B cell (primary cell): ENCODE data around the gene PLA2G1B. TPM values are rescaled to one million over a fixed set of nuclear protein-coding genes. Genes with fewer than 3 reads are reported as not detected.
"Not testable (repeated sequence)": the region's sequence is repeated elsewhere in the genome, so short reads cannot be mapped to it uniquely, and the experiment has no call there.

Source experiments
- ATAC-seq: fragments of 200-7000 bp; cut with Tn5 transposase; one replicate; pipeline ENCODE4 v1.10.0; 2021; ENCODE audit warnings: low read depth, mild to moderate bottlenecking, moderate number of reproducible peaks, moderate library complexity
- CTCF ChIA-PET: fragments of 350-600 bp; sonication (Branson Sonifier 250); formaldehyde crosslinking; loops from one replicate; lab custom pipeline; 2021; ENCODE audit warnings: antibody characterized with exemption, inconsistent platforms; lab: Charles Lee
- POLR2A ChIA-PET: fragments of 350-600 bp; sonication (Branson Sonifier 250); formaldehyde crosslinking; loops from one replicate; lab custom pipeline; 2021; ENCODE audit warnings: antibody characterized with exemption; lab: Charles Lee
- DNase-seq: peaks from one replicate; pipeline ENCODE4 v3.0.0; 2013
- H2AFZ ChIP-seq: 2 replicates; pipeline ENCODE4 v1.6.1; 2012; ENCODE audit warnings: mild to moderate bottlenecking, low read depth, low read length; ENCODE audit not compliant: insufficient read depth, poor library complexity, severe bottlenecking
- H3K27ac ChIP-seq, 2 donors: 1 replicate in 1 of 2; 2 replicates in 1 of 2; pipeline ENCODE4 v1.5.1; 2012 to 2013; ENCODE audit warnings: low read length in 2 of 2, mild to moderate bottlenecking in 2 of 2, moderate library complexity in 1 of 2
- H3K27me3 ChIP-seq, 4 experiments: fragments of 200-600 bp in 1 of 4; sonication (generic) in 1 of 4; replicated peaks in 1 of 4; 1 replicate in 2 of 4; 2 replicates in 2 of 4; pipeline versions ENCODE4 v1.6.1 to v1.7.0; 2013 to 2016; ENCODE audit warnings: low read length in 3 of 4, mild to moderate bottlenecking in 2 of 4, mixed read lengths in 1 of 4, moderate library complexity in 1 of 4; ENCODE audit not compliant: insufficient read depth in 4 of 4, control insufficient read depth in 3 of 4; ENCODE audit errors: control extremely low read depth in 1 of 4
- H3K36me3 ChIP-seq, 2 experiments: replicated peaks in 1 of 2; 1 replicate in 1 of 2; 2 replicates in 1 of 2; pipeline versions ENCODE4 v1.6.1 to v1.7.1; 2013; ENCODE audit warnings: low read length in 1 of 2; ENCODE audit not compliant: insufficient read depth in 2 of 2, control insufficient read depth in 1 of 2; ENCODE audit errors: control extremely low read depth in 1 of 2, extremely low read depth in 1 of 2
- H3K4me1 ChIP-seq, 2 donors: fragments of 200-600 bp in 1 of 2; sonication (generic) in 1 of 2; 1 replicate in 1 of 2; 2 replicates in 1 of 2; pipeline versions ENCODE4 v1.5.1 to v1.6.1; 2013 to 2017; ENCODE audit warnings: low read length in 2 of 2; ENCODE audit not compliant: control insufficient read depth in 2 of 2, insufficient read depth in 2 of 2
- H3K4me2 ChIP-seq: replicated peaks from 2 replicates; pipeline ENCODE3; 2012; ENCODE audit warnings: mild to moderate bottlenecking, low read depth, low read length; ENCODE audit not compliant: poor library complexity, severe bottlenecking
- H3K4me3 ChIP-seq, 5 experiments: fragments of 200-600 bp in 1 of 5; sonication (generic) in 1 of 5; 1 replicate in 3 of 5; 2 replicates in 2 of 5; pipeline versions ENCODE4 v1.5.1 to v1.7.0; 2011 to 2016; ENCODE audit warnings: low read length in 4 of 5, mild to moderate bottlenecking in 4 of 5, low read depth in 2 of 5, control low read depth in 1 of 5, moderate library complexity in 1 of 5; ENCODE audit not compliant: insufficient read depth in 1 of 5; ENCODE audit errors: control extremely low read depth in 1 of 5, extremely low read depth in 1 of 5
- H3K79me2 ChIP-seq: fragments of 200-600 bp; sonication (generic); one replicate; pipeline ENCODE4 v1.6.0; 2016; ENCODE audit warnings: low read length; ENCODE audit not compliant: control insufficient read depth, insufficient read depth
- H3K9ac ChIP-seq: fragments of 200-600 bp; sonication (generic); 2 replicates; pipeline ENCODE4 v1.6.1; 2017; ENCODE audit warnings: mild to moderate bottlenecking, low read length, moderate library complexity
- H3K9me3 ChIP-seq, 3 donors: one replicate each; pipeline versions ENCODE4 v1.6.1 to v1.7.1; 2013; ENCODE audit warnings: low read length in 2 of 3; ENCODE audit not compliant: control insufficient read depth in 2 of 3, insufficient read depth in 1 of 3; ENCODE audit errors: control extremely low read depth in 1 of 3
- H4K20me1 ChIP-seq: 2 replicates; pipeline ENCODE4 v1.6.0; 2012; ENCODE audit warnings: mild to moderate bottlenecking, low read length; ENCODE audit not compliant: insufficient read depth, control insufficient read depth, poor library complexity, severe bottlenecking
- H3K27ac Mint-ChIP-seq: one replicate; pipeline ENCODE4 v1.8.0; 2021; ENCODE audit warnings: mixed read lengths
- H3K27me3 Mint-ChIP-seq: one replicate; pipeline ENCODE4 v1.8.0; 2021; ENCODE audit warnings: mixed read lengths
- H3K4me1 Mint-ChIP-seq: one replicate; pipeline ENCODE4 v1.8.0; 2021; ENCODE audit warnings: mixed read lengths
- H3K4me3 Mint-ChIP-seq: one replicate; pipeline ENCODE4 v1.8.0; 2021; ENCODE audit warnings: mixed read lengths
- H3K9me3 Mint-ChIP-seq: one replicate; pipeline ENCODE4 v1.8.0; 2022; ENCODE audit warnings: mixed read lengths; ENCODE audit not compliant: insufficient read depth
- EZH2 ChIP-seq: IDR thresholded peaks from 2 replicates; pipeline ENCODE4 v1.6.1; 2012; ENCODE audit warnings: borderline replicate concordance, low read depth, mild to moderate bottlenecking, moderate library complexity, low read length; ENCODE audit not compliant: insufficient read depth, poor library complexity, severe bottlenecking
- WGBS: methylation state at CpG from one replicate; pipeline ENCODE4 v1.1.5; 2013; ENCODE audit warnings: missing lambda C conversion rate; ENCODE audit not compliant: insufficient coverage; 5-methylcytosine and 5-hydroxymethylcytosine counted together
- intact Hi-C: fragments of 100-400 bp; cut with micrococcal nuclease; formaldehyde crosslinking; loops from one replicate; pipeline ENCODE4 v1.10.0; 2022
- polyA plus RNA-seq: library from polyadenylated mRNA; depleted of rRNA; stranded (reverse); fragments of >200 nt; gene quantifications from 2 replicates; pipeline ENCODE4 v1.2.3, GENCODE V29; 2012
- total RNA-seq, 2 donors: library from RNA; stranded (reverse); fragments of 120-200 nt in 1 of 2; gene quantifications; 1 replicate in 1 of 2; 2 replicates in 1 of 2; pipeline versions ENCODE4 v1.2.3 to v1.2.4, GENCODE V29; 2013 to 2022
- TF ChIP-seq, protein P1 (sequence below): fragments of 200-600 bp; IDR thresholded peaks from one replicate; pipeline ENCODE4 v1.8.0; 2022; ENCODE audit warnings: antibody characterized with exemption, mild to moderate bottlenecking

The PLA2G1B gene
- total and polyA plus RNA-seq, 2 donors (not counting 1 experiment from before 2014, with no cell fraction given) = not detected

DNA sequence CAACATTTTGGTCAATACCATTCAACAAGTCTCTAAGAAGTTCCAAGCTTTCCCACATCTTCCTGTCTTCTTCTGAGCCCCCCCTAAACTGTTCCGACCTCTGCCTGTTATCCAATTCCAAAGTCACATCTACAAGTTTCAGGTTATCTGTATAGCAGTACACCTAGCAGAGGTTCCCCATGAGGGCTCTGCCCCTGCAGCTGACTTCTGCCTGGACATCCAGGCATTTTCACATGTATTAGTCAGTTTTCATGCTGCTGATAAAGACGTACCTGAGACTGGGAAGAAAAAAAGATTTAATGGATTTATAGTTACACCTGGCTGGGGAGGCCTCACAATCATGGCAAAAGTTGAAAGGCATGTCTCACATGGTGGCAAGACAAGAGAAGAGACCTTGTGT lies 10.2 kb upstream of the PLA2G1B start:
- intact Hi-C loops = no loop called here
- ATAC-seq = no peak
- no peak overlapping the region for H3K4me3 ChIP-seq
- H3K4me1 ChIP-seq = no peaks in the 10 kb centered on the region
- peaks cover 0 to 8% (median 0%) of the 10 kb centered on the region in 4 experiments for H3K27me3 ChIP-seq
- H3K9me3 ChIP-seq = peaks cover 3 to 28% (median 26%) of the 10 kb centered on the region in 3 donors
- no peak overlapping the region for H2AFZ ChIP-seq
- H3K27me3 Mint-ChIP-seq = peaks cover 12% of the 10 kb centered on the region
- peaks cover 16% of the 10 kb centered on the region for H3K9me3 Mint-ChIP-seq
- TF ChIP-seq, protein P1, sequence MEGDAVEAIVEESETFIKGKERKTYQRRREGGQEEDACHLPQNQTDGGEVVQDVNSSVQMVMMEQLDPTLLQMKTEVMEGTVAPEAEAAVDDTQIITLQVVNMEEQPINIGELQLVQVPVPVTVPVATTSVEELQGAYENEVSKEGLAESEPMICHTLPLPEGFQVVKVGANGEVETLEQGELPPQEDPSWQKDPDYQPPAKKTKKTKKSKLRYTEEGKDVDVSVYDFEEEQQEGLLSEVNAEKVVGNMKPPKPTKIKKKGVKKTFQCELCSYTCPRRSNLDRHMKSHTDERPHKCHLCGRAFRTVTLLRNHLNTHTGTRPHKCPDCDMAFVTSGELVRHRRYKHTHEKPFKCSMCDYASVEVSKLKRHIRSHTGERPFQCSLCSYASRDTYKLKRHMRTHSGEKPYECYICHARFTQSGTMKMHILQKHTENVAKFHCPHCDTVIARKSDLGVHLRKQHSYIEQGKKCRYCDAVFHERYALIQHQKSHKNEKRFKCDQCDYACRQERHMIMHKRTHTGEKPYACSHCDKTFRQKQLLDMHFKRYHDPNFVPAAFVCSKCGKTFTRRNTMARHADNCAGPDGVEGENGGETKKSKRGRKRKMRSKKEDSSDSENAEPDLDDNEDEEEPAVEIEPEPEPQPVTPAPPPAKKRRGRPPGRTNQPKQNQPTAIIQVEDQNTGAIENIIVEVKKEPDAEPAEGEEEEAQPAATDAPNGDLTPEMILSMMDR = no peak
- no peak for TF ChIP-seq EZH2
- H3K36me3 ChIP-seq = no peaks in the 10 kb centered on the region
- no peaks in the 10 kb centered on the region for H4K20me1 ChIP-seq
- WGBS = 100% methylated on average over 1 of the region's 2 CpGs
- no peak overlapping the region for H3K9ac ChIP-seq
- peaks cover 2% of the 10 kb centered on the region for H3K4me1 Mint-ChIP-seq
- H3K27ac Mint-ChIP-seq = no peak overlapping the region
- H3K27ac ChIP-seq = no peak overlapping the region
- ChIA-PET POLR2A (no interaction called here), CTCF (no interaction called here)
- no peaks in the 10 kb centered on the region for H3K79me2 ChIP-seq
- H3K4me3 Mint-ChIP-seq = no peak overlapping the region
- no peak for DNase-seq
- no peak overlapping the region for H3K4me2 ChIP-seq

DNA sequence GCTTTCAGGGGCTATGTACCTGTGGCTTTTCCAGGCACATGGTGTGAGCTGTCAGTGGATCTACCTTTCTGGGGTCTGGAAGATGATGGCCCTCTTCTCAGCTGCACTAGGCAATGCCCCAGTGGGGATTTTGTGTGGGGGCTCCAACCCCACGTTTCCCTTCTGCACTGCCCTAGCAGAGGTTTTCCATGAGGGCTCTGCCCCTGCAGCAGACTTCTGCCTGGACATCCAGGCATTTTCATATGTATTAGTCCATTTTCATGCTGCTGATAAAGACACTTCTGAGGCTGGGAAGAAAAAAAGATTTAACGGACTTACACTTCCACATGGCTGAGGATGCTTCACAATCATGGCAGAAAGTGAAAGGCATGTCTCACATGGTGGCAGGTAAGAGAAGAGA lies 8.8 kb upstream of the PLA2G1B start:
- H3K9ac ChIP-seq, H3K4me2 ChIP-seq, POLR2A ChIA-PET, H3K4me1 ChIP-seq, H4K20me1 ChIP-seq, intact Hi-C loops, H2AFZ ChIP-seq, H3K36me3 ChIP-seq, ATAC-seq, H3K4me3 ChIP-seq, H3K27ac ChIP-seq, DNase-seq, H3K79me2 ChIP-seq, H3K27ac Mint-ChIP-seq, H3K4me1 Mint-ChIP-seq, H3K4me3 Mint-ChIP-seq: not testable (repeated sequence)
- CTCF ChIA-PET = interaction anchor here (1.4 kb wide), 1 partner anchor 34 kb away, joined by 4 read pairs; the partner anchor contains the start of gene SIRT4
- peaks cover 16% of the 10 kb centered on the region for H3K9me3 Mint-ChIP-seq
- WGBS = 83% methylated on average over 1 of the region's 2 CpGs
- Histone ChIP-seq H3K27me3 (peaks cover 0 to 18% (median 2%) of the 10 kb centered on the region in 4 experiments), H3K9me3 (peaks cover 3 to 28% (median 26%) of the 10 kb centered on the region in 3 donors)
- peaks cover 19% of the 10 kb centered on the region for H3K27me3 Mint-ChIP-seq
